HG03469 (cell line): ENCODE data around the gene CTU2.

Source experiments
- ATAC-seq: cut with Tn5 transposase; IDR thresholded peaks from one replicate; pipeline ENCODE4 v1.9.1; 2021; ENCODE audit warnings: mild to moderate bottlenecking, moderate library complexity, moderate number of reproducible peaks; ENCODE audit not compliant: unreplicated experiment

The CTU2 gene

GRCh38 chr16:88759245-88759975, 53.1 kb downstream of the CTU2 start:
- no peak for ATAC-seq

GRCh38 chr16:88759976-88760350, 53.7 kb downstream of the CTU2 start:
- no peak for ATAC-seq

- ATAC-seq, result no peak
Observed at GRCh38 chr16:88760424-88761142, 54.3 kb downstream of the CTU2 start.

GRCh38 chr16:88761143-88761534, 54.8 kb downstream of the CTU2 start:
- ATAC-seq, result no peak

GRCh38 chr16:88761830-88762229, 55.5 kb downstream of the CTU2 start:
- no peak for ATAC-seq

- no peak for ATAC-seq
Observed at GRCh38 chr16:88762258-88762870, 56.1 kb downstream of the CTU2 start.

- ATAC-seq, result no peak
Observed at GRCh38 chr16:88762941-88763340, 56.6 kb downstream of the CTU2 start.

- no peak for ATAC-seq
Observed at GRCh38 chr16:88763502-88764053, 57.3 kb downstream of the CTU2 start.

GRCh38 chr16:88764080-88764479, 57.8 kb downstream of the CTU2 start:
- no peak for ATAC-seq

GRCh38 chr16:88764913-88765349, 58.6 kb downstream of the CTU2 start:
- no peak for ATAC-seq
